AG10803 (cell line): ENCODE results near the gene SLC8A1.

Experiments used
- DNase-seq: peaks from one replicate; pipeline ENCODE4 v3.0.0; 2010; ENCODE audit warnings: low read depth
- H3K4me3 ChIP-seq: 2 replicates; pipeline ENCODE4 v1.5.1; 2011; ENCODE audit warnings: mild to moderate bottlenecking, low read length, control low read depth
- CTCF ChIP-seq: conservative IDR thresholded peaks from 2 replicates; pipeline ENCODE4 v1.5.1; 2011; ENCODE audit warnings: mild to moderate bottlenecking, low read length, control low read depth, inconsistent platforms

SLC8A1 gene

GRCh38 chr2:40158781-40159180, 293.1 kb downstream of the SLC8A1 start:
- no peak for DNase-seq
- no peak for TF ChIP-seq CTCF
- no peak overlapping the region for H3K4me3 ChIP-seq

DNA sequence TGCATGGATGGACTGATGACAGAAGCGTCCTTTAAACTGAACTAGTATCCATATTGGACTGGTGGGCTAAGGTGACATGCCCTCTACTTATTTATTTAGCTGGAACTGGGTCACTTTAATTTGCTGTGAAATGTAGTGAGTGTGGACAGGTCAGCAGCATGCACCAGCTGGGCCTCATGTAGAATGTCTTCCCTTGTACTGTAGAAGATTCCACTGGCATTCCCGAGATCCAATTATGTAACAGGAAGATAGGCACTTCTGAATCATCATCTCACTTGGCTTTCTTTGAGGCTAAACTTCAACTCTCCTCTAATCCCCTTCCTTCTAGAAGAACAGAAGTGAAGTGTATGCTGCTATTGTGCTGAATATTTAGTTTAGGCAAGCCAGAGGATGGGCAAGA, 296.2 kb downstream of the SLC8A1 start:
- TF ChIP-seq CTCF, result no peak
- H3K4me3 ChIP-seq, result no peak overlapping the region
- DNase-seq, result peak; percentile 42

GRCh38 chr2:40150266-40150665, 301.6 kb downstream of the SLC8A1 start:
- TF ChIP-seq CTCF, result no peak
- no peak overlapping the region for H3K4me3 ChIP-seq
- no peak for DNase-seq

- no peak overlapping the region for H3K4me3 ChIP-seq
- DNase-seq, result no peak
- TF ChIP-seq CTCF, result no peak
Observed at GRCh38 chr2:40148334-40148733, 303.6 kb downstream of the SLC8A1 start.

DNA sequence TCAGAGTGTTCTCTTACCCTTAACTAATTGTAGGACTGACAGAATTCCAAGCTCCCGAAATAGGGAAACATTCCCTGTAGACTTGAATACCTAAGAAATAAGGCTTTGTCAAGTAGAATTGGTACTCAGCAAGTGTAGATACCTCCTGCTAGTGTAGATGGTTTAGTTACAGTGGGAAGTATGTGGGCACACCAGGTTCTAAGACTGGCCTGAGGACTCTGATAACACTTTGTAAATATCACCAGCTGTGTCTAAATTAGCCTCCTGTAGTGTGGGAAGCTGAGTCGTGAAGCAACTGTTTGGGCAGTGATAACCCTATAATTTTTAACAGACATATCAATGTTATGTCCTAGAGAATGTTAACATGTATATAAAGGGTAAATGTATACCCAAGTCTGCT, 304.5 kb downstream of the SLC8A1 start:
- H3K4me3 ChIP-seq, result no peak overlapping the region
- no peak for DNase-seq
- TF ChIP-seq CTCF, result no peak

GRCh38 chr2:40144022-40144421, 307.9 kb downstream of the SLC8A1 start:
- H3K4me3 ChIP-seq, result no peak overlapping the region
- no peak for DNase-seq
- no peak for TF ChIP-seq CTCF

- peak; percentile 62 for DNase-seq
- no peak overlapping the region for H3K4me3 ChIP-seq
- TF ChIP-seq CTCF, result no peak
Observed at GRCh38 chr2:40138314-40138713, 313.6 kb downstream of the SLC8A1 start.
